GM19193 (cell line): ENCODE results near the gene BFSP1.

ENCODE experiments used
- POLR2A ChIP-seq: IDR thresholded peaks from 4 replicates; pipeline ENCODE4 v1.6.1; 2011; ENCODE audit not compliant: insufficient read depth, insufficient read length; ENCODE audit errors: extremely low read depth

Gene BFSP1

DNA sequence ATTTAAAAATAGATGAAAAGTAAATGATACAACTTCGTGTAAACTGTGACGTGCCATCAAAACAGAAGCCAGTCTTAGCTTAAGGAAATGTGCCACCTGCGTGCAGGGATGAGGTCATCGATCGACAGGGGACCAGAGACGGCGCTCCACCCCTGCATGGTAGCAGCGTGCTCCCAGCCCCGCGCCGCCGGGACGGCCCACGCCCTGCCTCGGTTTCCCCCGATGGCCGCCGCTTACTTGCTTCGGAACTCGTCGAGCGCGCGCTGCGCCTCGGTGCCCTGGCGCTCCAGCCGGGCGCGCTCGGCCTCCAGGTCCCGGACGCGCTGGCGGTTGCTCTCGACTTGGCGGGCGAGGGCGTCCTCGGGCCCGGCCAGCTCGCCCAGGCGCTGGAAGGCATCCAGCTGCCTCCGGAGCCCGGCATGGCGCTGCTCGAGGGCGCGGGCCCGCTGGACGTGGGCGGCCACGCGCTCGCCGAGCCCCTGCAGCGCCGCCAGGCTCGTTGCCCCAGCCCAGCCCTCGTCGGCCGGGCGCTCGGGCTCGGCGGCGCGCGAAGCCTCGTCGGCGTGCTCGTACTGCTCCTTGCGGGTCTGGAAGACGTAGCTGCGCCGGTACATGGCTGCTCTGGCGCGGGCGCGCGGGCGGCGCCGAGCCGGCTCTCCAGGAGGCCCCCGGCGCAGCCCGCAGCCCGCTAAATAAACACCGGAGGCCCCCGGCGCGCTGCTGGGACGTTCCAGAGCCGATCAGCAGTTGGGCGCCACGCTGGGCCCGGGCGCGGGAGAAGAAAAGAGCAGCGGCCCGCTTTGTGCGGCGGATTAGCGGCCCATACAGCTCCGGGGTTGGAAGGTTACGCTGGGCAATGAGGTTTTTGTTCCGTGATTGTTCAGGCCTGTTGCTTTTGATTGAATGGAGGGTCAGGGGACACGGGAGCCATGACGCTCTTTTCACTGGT lies at the start of gene BFSP1:
TSS of gene BFSP1 (minus strand) at position 664 of the 949 bp plus-strand sequence. CDS start at position 614, 50 bp downstream.
- no peak for TF ChIP-seq POLR2A

DNA sequence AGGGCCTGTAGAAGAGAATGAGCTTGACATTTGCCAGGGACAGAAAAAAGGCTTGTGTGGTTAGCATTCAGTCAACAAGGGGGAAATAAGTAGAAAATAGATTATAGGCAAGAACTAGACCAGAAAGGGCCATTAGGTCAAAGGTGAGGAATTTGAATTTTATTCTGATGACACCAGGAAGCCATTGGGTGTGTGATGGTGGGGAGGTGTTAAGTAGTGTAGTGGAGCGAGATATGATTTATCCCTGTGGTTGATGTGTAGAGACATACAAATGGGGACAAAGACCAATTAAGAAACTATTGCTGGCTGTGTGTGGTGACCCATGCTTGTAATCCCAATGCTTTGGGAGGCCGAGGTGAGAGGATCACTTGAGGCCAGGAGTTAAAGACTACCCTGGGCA lies 49.7 kb upstream of the BFSP1 start:
- TF ChIP-seq POLR2A = no peak

DNA sequence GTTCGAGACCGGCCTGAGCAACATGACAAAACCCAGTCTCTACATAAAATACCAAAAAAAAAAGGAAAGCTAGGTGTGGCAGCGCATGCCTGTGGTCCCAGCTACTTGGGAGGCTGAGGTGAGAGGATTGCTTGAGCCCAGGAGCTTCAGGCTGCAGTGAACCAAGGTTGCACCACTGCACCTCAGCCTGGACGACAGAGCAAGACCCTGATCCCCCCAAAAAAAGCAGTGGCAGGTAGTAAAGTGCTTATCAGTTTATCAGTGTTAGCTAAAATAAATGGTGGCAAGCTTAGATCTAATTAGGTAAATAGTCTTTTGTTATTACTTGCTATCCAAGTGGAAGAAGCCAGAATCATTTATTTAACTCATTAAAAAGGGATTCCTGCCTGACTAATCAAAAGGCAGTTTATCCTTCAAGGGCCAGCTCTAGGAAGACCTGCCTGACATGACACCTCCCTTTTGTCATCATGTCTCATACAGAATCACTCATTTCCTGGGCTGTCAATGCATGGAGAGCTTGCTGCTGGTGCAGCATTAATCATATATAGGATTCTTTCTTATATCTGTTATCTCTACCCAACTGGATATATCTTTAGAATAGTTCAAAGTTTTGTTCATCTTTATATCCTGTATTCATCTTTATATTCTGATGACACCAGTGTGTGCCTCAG lies 48.3 kb upstream of the BFSP1 start:
- no peak for TF ChIP-seq POLR2A

DNA sequence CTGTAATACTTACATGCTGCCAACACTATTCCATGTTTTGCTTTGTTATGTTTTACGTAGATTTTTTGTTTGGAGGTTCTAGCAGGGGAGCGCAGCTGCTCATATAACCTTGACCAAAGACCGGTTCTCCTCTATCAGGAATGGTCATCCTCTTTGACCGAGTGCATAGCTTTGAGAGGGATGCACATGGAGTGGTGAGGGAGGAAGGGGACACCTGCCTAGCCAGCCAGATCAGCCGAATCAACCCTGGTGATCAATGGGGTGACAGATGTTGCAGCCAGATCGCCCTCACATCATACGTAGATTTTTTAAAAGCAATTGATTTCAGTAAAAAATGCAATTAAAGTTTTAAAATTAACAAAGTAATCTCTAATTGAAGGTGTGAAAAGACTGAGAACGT lies 45.0 kb upstream of the BFSP1 start:
- TF ChIP-seq POLR2A = no peak

DNA sequence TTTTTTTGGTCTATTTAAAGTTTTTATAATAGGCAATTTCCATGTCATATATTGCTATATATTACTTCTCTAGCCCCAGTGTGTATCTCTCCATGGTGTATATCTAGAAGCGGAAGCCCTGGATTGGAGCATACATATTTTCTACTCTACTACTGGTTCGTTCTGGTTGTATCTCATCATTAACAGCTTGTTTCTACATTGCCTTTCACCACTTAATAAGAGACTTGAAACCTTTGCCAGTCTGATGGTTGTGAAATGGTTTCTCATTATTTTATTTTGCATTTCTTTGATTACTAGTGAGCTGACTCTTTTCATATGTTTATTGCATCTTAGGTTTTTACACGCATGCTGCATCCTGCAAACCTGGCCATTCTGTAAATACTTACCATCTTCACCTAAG lies 42.3 kb upstream of the BFSP1 start:
- TF ChIP-seq POLR2A = no peak

DNA sequence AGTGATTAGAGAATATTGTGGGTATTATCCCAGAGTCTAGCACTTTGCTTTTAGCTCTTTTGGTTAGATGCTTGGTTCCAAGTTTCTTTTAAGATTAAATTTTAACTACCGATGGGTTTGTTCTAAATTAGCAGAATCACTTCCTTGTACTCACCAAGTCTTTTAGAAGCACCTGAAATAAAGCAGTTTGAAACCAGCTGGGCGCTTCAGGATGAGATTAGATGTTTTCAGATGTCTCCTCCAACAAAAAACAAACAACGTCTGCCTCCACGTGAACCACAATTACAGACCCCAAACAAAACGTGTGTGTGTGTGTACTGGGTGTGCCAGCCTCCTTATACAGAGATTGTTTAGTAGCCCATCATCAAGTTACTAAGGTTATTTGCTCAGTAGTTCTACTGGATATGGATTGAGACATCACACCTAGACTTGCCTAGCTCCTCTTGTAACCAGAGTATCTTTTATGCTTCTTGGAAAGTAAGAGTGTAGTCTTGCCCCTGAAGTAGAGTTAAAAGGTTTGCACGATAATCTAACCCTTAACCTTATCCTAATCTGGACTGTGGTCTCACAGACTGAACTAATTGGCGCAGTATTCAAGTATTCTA lies 41.0 kb upstream of the BFSP1 start:
- TF ChIP-seq POLR2A = no peak

DNA sequence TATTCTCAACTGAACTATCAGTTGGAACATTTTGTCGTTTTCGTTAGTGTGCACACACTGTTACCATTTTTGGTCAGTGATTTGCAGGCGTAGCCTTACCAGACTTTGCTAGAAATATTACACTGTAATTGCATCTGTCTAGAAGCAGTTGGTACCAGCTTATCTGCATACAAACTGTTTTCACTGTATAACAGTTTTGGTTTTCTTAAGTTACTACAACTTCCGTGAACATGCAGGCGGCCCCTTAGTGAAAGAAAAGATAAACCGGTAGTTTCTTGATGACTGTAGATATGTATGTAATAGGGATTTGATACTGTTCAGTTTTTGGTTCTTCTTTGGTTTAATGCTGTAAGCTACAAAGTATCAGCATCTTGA lies 40.0 kb upstream of the BFSP1 start:
- no peak for TF ChIP-seq POLR2A

DNA sequence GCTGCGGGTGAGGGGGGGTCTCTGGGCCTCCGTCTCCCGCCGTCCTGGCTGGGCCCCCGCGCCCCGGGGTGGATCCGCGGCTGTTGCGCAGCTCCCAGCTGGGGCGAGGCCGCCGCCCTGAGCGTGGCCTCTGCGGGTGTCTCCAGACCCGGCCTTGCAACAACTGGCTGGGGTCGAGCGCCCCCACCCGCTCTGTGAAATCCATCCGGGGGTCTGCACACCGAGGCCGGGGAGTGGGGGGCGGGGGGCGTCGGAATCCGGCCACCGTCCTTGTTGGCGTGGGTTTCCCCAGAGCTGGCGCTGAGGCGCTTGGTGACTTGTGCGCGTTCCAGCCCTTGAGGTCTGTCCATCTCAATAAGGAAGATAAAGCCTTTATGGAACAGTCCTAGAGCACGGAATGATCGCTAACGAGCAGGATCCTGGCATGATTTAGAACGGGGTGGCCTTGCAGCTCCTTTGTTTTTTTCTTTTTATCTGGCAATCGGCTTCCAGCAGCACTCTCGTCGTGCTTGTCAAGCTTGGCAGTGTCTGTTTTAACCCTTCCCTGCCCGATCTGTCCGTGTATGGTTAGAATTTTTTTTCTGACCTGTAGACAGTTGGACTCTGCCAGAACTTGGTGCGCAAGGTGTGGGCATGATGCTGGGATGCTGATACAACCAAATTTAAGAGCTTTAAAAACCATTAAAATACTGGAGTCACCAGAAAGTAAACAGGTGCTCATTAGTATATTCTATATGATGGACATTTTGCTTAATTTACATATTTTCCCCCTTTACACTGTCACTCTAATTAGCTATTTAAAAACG lies 39.4 kb upstream of the BFSP1 start:
- no peak for TF ChIP-seq POLR2A

DNA sequence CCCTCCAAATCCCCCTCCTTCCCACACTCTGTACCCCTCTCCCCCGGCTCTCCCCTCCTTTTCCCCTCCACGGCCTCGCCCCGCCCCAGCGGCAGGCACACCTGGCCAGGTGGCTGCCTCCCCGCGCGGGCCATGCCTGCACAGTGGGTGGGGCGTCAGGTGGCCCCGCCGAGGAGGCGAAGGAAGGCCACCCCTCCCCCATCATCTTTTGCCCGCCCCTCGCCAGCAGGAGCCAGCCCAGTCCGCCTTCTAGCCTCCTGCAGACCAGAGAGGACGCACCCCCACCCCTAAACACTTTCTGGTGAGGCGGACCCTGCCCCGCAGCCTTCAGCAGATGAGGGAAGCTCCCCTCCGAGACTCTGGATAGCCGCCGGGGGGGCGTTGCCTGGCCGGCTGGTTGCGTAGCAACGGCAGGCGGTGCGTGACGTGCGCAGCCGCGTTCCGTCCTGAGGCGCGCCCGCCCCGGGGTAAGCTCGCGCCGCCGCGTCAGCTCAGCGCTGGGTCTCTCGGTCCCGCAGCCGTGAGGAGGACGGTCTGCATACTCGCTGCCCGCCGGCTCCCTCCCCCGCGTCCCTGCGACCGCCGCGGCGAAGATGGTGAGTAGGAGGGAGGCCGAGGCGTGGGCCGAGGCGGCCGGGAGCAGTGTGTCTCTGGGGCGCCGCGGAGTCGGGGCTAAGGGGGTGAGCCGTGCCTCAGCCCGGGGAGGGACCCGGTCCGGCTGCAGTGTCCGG lies 38.6 kb upstream of the BFSP1 start, which contains the start of gene DSTN:
TSS of gene DSTN (plus strand) at position 460 of the 731 bp plus-strand sequence. CDS start at position 594, 134 bp downstream.
- peak; percentile 58 for TF ChIP-seq POLR2A

DNA sequence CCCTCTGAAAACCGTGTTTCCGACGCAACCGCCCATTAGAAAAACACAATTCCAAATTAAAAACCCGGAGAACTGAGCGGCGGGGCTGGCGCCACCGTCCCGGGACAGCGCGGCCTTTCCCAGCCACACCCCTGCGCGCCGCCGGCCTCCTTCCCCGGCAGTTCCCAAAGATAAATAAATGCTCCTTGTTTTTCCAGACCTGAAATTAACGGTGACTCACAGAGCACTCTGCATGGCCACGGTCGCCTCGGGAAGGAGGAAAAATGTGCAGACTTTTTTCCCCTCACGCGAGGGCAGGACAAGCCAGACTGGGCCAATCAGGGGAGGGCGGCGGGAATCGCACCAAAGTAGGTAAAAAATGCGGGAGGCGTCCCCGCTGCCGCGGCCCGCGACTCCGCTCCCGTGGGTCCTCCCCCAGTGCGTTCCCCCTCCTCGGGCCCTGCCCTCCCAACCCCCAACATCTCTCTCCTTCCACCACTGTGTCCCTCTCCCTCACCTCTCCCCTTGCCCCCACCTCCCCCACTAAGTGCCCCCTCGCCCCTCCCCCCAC lies 37.9 kb upstream of the BFSP1 start:
- no peak for TF ChIP-seq POLR2A

DNA sequence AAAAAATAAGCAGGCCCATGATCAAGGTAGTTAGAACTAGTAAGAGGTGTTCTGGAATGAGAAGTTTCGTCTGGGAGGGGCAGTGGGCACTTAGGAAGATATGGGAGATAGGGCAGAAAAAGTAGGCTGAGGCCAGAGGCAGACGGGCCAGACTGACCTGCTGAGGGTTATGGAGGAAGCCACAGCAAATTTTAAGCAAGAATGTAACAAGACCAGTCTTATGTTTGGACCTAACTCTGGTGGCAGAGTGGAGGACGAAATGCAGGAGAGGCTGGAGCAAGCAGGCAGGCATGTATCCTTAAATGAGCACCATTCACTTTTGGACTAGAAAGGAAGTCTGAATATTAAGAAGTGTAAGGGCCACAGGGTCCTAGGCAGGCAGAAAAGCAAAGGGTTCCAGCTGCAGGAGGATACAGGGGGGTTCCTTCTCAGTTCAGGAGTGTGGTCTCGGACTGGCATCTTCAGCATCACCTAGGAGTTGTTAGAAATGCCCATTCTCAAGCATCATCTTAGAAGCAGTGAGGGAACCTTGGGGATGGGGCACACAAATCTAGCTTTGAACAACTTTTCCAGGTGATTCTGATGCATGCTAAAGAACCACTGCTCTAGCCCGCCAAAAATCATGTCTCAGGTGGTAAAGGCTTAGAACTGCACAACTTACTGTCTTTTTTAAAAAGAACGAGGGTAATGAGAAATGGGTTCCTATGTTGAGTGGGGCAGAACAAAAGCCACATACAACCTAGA lies 37.0 kb upstream of the BFSP1 start:
- no peak for TF ChIP-seq POLR2A

DNA sequence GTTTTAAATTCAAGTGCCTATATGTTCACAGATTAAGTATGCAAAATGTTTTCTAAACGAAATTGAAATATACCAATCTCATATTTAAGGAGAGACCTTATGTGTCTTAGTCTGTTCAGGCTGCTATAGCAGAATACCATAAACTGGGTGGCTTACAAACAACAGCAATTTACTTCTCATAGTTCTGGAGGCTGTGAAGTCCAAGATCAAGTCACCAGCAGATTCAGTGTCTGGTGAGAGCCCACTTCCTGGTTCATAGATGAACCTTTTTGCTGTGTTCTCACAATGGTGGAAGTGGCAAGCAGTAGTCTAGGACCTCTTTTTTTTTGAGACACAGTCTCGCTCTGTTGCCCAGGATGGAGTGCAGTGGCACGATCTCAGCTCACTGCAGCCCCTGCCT lies 35.2 kb upstream of the BFSP1 start:
- no peak for TF ChIP-seq POLR2A

DNA sequence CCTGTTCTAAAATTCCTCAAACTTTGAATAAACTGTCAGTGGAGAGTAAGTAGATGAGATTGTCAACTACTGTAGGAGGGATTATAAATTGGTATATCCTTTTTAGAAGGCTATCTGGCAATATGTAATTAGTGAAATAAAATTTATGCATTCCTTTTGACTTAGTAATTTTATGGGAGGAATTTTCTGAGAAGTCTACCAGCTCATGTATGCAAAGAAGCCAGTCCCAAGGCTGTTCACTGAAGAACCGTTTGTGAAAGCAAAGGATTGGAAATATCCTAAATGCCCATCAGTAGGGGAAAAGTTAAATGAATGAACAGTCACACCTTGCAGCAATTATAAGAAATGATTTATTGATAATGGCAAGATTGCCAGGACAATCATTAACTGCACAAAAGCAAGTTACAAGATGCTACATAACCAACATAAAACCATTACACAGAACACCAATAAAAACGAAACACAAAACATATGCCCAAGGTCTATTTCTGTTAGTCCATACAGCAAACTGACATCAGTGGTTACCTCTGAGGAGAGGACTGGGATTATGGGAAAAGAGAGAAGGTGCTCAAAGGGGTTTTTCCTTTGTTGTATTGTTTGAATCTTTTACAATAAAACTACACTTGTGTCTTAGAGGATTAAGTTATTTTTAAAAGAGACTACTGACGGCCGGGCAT lies 34.1 kb upstream of the BFSP1 start:
- no peak for TF ChIP-seq POLR2A

DNA sequence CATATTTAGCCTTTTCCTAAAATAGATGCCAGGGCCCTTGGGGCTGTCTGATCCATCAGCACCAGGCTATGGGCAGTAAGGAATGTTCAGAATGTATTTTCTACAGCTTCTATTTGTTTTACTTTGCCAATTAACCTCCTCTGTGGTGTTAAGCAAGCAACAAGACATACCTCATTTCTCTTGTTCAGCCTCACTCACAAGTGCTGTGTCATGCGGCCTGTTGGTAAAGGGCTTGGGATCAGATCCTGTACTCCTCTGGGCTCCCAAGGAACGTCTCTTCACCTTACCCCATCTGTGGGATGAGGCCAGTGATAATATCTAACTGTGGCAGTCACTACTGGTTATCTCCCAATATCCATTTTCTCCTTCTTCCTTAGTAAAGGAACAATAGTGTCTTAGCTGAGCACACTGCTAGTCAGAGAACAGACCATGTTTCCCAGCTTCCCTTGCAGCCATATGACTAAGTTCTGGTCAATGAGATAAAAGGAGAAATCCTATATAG lies 31.7 kb upstream of the BFSP1 start:
- no peak for TF ChIP-seq POLR2A
